Neutrophil (primary cell): ENCODE data around the gene LRIG3.

ENCODE experiments used
- H3K27ac ChIP-seq: fragments of 200-600 bp; sonication (generic); 2 replicates; pipeline ENCODE4 v1.5.1; 2016; ENCODE audit warnings: mild to moderate bottlenecking, moderate library complexity
- H3K27me3 ChIP-seq: fragments of 200-600 bp; sonication (generic); 2 replicates; pipeline ENCODE4 v1.6.0; 2016; ENCODE audit warnings: mild to moderate bottlenecking
- H3K36me3 ChIP-seq: fragments of 200-600 bp; sonication (generic); 2 replicates; pipeline ENCODE4 v1.5.1; 2017
- H3K4me1 ChIP-seq, 2 experiments: fragments of 200-600 bp in 1 of 2; sonication (generic) in 1 of 2; 1 replicate in 1 of 2; 2 replicates in 1 of 2; pipeline versions ENCODE4 v1.5.1 to v1.6.1; 2013 to 2016; ENCODE audit warnings: low read depth in 1 of 2, low read length in 1 of 2, mild to moderate bottlenecking in 1 of 2, moderate library complexity in 1 of 2; ENCODE audit not compliant: control insufficient read depth in 1 of 2, insufficient read depth in 1 of 2
- H3K4me3 ChIP-seq, 2 experiments: fragments of 200-600 bp in 1 of 2; sonication (generic) in 1 of 2; 1 replicate in 1 of 2; 2 replicates in 1 of 2; pipeline ENCODE4 v1.5.1; 2013 to 2016; ENCODE audit warnings: low read depth in 1 of 2, low read length in 1 of 2, mild to moderate bottlenecking in 1 of 2, moderate library complexity in 1 of 2
- H3K9me3 ChIP-seq: fragments of 200-600 bp; sonication (generic); 2 replicates; pipeline ENCODE4 v1.5.1; 2016
- TF ChIP-seq, protein P1 (sequence below): fragments of 200-600 bp; sonication (generic); IDR thresholded peaks from 2 replicates; pipeline ENCODE4 v1.5.1; 2016; ENCODE audit warnings: antibody characterized with exemption

The LRIG3 gene

GRCh38 chr12:58938440-58938839 lies 18.1 kb upstream of the LRIG3 start:
- Histone ChIP-seq H3K27ac (no peak overlapping the region), H3K4me3 (no peak overlapping the region), H3K9me3 (no peaks in the 10 kb centered on the region), H3K4me1 (no peaks in the 10 kb centered on the region), H3K27me3 (no peaks in the 10 kb centered on the region), H3K36me3 (no peaks in the 10 kb centered on the region)
- TF ChIP-seq, protein P1, sequence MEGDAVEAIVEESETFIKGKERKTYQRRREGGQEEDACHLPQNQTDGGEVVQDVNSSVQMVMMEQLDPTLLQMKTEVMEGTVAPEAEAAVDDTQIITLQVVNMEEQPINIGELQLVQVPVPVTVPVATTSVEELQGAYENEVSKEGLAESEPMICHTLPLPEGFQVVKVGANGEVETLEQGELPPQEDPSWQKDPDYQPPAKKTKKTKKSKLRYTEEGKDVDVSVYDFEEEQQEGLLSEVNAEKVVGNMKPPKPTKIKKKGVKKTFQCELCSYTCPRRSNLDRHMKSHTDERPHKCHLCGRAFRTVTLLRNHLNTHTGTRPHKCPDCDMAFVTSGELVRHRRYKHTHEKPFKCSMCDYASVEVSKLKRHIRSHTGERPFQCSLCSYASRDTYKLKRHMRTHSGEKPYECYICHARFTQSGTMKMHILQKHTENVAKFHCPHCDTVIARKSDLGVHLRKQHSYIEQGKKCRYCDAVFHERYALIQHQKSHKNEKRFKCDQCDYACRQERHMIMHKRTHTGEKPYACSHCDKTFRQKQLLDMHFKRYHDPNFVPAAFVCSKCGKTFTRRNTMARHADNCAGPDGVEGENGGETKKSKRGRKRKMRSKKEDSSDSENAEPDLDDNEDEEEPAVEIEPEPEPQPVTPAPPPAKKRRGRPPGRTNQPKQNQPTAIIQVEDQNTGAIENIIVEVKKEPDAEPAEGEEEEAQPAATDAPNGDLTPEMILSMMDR = no peak

GRCh38 chr12:58934528-58934927 lies 14.2 kb upstream of the LRIG3 start:
- Histone ChIP-seq H3K4me3 (no peak overlapping the region), H3K27me3 (no peaks in the 10 kb centered on the region), H3K4me1 (no peaks in the 10 kb centered on the region), H3K27ac (no peak overlapping the region), H3K9me3 (no peaks in the 10 kb centered on the region), H3K36me3 (no peaks in the 10 kb centered on the region)
- TF ChIP-seq, protein P1 = no peak

GRCh38 chr12:58932806-58933681 lies 12.7 kb upstream of the LRIG3 start:
- H3K36me3 ChIP-seq = no peaks in the 10 kb centered on the region
- no peak overlapping the region for H3K4me3 ChIP-seq
- no peak overlapping the region for H3K27ac ChIP-seq
- H3K4me1 ChIP-seq = no peaks in the 10 kb centered on the region
- TF ChIP-seq, protein P1 = no peak
- H3K27me3 ChIP-seq = no peaks in the 10 kb centered on the region
- no peaks in the 10 kb centered on the region for H3K9me3 ChIP-seq

DNA sequence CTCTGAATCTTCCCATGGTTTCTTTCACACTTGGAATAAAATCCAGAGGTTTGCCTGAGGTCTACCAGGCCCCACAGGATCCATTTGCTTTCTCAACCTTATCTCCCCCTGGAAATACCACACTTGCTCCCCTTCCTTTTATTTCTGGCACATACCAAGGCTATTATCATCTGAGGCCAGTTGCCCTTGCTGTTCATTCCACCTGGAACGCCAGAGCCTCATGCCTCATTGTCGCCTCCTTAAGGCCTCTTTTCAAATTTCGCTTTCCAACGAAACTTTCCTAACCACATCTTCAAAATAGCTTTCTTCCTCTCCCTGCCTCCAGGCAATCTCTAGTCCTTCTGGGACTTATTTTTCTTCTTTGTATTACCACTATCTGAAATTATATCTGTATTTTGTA lies 11.2 kb upstream of the LRIG3 start:
- H3K9me3 ChIP-seq = no peaks in the 10 kb centered on the region
- no peaks in the 10 kb centered on the region for H3K27me3 ChIP-seq
- H3K4me1 ChIP-seq = no peaks in the 10 kb centered on the region
- H3K4me3 ChIP-seq = no peak overlapping the region
- H3K27ac ChIP-seq = no peak overlapping the region
- H3K36me3 ChIP-seq = no peaks in the 10 kb centered on the region
- TF ChIP-seq, protein P1 = no peak

DNA sequence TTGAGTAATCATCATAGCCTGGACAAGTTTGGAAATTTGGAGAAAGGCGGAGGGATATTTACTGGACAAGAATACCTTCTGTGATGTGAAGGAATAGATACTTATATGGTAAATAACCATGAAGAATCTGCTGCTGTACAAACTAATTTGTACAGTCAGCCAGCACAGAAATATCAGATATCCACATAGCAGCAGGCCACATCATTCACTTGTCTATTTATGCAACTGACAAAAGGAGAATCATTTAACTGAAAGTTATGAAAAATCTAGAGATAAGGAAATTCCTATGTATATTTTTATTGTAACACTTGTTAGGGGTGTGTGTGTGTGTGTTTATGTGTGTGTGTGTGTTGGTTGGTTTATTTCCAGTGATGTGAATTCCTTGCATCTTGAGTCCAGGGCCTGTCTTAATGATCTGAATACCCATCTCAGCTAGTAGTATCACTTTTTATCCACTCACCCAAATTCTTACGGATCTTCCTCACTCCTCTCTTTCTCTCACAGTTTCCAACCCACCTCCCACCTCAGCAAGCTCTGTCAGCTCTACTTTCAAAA lies 10.5 kb upstream of the LRIG3 start:
- no peaks in the 10 kb centered on the region for H3K36me3 ChIP-seq
- no peaks in the 10 kb centered on the region for H3K4me1 ChIP-seq
- no peak overlapping the region for H3K27ac ChIP-seq
- TF ChIP-seq, protein P1 = no peak
- H3K4me3 ChIP-seq = no peak overlapping the region
- H3K9me3 ChIP-seq = no peaks in the 10 kb centered on the region
- H3K27me3 ChIP-seq = no peaks in the 10 kb centered on the region
